Stimulated activated CD8-positive, alpha-beta memory T cell treated with anti-CD3 and anti-CD28 coated beads, Interleukin-15, amount 100 ng/mL, for 4 hours (primary cell): ENCODE results near the gene WDR27.
"Not testable (repeated sequence)": the region's sequence is repeated elsewhere in the genome, so short reads cannot be mapped to it uniquely, and the experiment has no call there.

Experiments
- DNase-seq, 2 donors: peaks; one replicate each; pipeline ENCODE4 v3.0.0-alpha.2; 2020; ENCODE audit warnings: low read depth in 2 of 2

Gene WDR27

GRCh38 chr6:169661391-169661756 lies 40.5 kb downstream of the WDR27 start:
- no peak for DNase-seq

DNA sequence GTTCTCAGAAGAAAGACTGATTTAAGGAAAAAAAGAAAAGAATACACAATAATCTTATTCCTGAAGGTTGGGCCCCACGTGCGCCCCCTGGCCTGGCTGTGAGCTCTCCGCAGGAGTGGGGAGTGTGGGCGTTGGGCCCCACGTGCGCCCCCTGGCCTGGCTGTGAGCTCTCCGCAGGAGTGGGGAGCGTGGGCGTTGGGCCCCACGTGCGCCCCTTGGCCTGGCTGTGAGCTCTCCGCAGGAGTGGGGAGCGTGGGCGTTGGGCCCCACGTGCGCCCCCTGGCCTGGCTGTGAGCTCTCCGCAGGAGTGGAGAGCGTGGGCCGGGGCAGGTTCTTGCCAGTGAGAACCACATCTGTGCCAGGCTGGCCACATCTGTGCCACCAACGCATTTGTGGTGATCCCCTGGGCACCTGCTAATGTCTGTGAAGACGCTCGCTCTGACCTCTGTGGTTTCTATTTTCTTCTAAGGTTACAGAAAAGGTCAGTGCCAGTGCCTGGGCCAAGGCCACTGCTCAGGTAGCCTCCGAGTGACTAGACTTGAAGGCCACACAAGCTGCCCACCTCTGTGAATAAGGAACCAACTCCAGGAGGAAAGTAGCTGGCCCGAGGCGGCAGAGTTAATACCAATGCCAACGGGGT lies 41.0 kb downstream of the WDR27 start:
- DNase-seq: no peak

- no peak for DNase-seq
Observed at GRCh38 chr6:169659820-169660610, 41.8 kb downstream of the WDR27 start.

GRCh38 chr6:169657284-169657610 lies 44.6 kb downstream of the WDR27 start:
- DNase-seq: no peak

- DNase-seq: no peak
Observed at GRCh38 chr6:169656546-169657283, 45.1 kb downstream of the WDR27 start.

- DNase-seq: peak; percentile 32 to 51
Observed at GRCh38 chr6:169654598-169655391, 47.0 kb downstream of the WDR27 start.

DNA sequence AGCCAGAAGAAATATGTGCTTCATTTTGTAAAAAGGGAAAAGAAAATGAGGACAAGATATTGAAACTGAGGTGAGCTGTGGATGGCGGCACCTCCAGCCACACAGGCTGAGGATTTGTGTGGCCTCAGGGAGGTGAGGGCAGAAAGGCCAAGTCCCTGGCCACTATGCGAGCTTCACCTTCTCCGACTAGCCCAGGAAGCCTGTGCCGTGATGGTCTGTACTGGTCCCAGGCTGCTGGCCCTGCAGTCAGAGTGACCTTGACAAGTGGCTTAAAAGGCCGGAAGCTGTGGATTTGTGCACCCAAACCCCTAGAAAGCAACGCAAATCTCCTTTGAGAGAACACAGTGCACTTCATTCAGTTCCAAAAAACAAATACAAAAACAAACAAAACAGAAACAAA lies 48.1 kb downstream of the WDR27 start:
- DNase-seq: no peak

GRCh38 chr6:169652896-169653295 lies 48.9 kb downstream of the WDR27 start:
- no peak for DNase-seq

DNA sequence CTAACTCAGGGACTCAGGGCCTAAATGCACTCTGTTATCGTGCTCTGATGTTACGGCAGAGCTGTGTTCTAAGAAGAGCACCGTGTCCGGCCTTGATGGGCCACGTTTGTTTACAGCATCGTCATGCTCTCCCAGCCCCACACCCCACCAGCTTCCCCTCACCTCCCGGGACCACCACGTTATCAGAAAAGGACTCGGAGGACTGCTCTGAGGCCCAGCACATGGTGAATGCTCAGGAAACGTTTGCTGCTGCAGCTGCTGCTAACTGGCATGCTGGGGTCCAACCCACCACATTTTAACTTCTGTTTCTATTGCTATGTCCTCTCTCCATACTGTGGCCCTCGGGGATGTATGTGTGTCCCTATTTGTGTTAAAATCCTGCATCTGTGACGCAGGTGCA lies 50.3 kb downstream of the WDR27 start:
- no peak for DNase-seq

DNA sequence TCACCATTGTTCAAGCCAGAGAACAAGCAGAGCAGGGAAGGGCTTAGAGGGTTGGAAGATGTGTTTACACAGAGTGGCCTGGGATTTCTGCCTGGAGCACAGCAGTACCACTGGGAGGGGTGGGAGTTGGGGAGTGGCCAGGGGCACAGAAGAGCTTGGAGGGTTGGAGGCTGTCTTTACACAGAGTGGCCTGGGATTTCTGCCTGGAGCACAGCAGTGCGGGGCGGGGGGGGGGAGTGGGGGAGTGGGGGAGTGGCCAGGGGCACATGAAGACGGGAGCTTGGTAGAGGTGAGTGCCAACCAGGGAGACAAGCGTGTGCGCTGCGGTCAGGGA lies 50.9 kb downstream of the WDR27 start:
- DNase-seq: no peak

GRCh38 chr6:169650241-169650958 lies 51.4 kb downstream of the WDR27 start:
- DNase-seq: no peak

DNA sequence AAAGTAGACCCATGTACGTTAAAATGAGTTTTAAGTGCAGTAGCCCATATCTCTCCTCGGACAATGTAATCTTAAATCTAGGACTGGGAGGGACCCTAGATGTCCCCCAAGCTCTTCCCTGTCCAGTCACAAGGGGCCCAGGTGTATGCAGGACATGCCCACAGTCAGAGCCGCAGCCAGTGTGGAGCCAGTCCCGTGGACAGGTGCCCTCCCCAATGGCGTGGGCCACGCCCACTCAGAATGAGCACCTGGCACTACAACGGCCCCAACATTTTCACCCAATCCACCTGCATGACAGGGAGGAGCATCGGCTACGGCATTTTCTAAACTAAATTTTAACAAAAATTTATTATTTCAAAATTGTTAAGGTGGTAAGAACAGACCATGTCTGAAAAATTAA lies 53.2 kb downstream of the WDR27 start:
- DNase-seq: no peak

GRCh38 chr6:169648092-169648491 lies 53.7 kb downstream of the WDR27 start:
- no peak for DNase-seq

DNA sequence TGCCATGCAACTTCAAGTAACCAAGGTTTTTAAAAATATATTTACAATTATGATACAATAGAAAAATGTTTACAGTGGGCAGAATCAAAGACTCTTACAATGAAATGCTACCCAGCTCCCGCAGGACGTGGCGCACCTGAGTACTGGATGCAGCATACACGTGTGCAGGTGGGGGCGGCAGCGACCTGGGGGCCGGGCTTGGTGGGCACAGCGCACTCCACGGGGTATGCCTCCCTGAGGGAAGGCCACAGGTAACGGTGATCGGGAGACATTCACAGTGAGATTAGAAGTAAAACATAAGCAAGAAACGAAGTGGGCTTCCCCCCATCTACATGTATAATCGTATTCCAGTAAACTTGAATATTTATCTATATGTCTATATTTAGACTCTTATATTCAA lies 54.2 kb downstream of the WDR27 start:
- DNase-seq: no peak

DNA sequence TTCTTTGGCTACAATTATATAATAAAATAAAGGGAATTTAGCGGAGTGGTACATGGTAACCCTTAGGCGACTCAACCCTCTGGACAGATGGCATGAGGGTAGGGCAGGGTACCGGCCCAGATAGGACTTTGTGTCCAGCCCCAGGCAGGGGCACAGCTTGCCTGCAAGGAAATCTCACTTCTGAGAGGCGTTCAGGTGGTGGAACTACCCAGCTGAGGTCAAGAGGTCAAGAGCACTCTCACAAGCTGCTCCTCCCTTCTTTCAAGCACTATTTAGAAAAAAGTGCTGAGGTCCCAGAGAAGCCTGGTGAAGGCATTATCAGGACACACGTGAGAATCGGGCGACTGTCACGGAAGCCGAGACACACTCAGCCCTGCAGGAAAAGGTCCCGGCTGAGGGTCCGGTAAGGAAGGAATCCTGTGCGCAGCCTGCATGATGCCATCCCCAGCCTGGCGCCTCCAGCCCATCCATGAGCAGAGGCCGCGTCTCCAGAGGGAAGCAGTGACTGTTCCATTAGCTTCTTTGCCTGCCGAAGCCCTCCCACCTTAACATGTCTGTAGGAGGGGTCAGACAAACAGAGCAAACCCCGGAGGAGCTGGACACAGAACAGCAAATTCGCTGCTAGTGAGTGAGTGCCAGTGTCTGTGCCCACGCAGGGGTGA lies 54.8 kb downstream of the WDR27 start:
- no peak for DNase-seq

DNA sequence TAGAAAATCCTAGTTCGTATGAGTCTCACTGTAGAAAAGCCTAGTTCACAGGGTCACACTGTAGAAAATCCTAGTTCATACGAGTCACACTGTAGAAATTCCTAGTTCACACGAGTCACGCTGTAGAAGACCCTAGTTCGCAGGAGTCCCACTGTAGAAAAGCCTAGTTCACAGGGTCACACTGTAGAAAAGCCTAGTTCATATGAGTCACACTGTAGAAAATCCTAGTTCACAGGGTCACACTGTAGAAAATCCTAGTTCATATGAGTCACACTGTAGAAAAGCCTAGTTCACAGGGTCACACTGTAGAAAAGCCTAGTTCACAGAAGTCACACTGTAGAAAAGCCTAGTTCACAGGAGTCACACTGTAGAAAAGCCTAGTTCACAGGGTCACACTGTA lies 56.4 kb downstream of the WDR27 start:
- not testable (repeated sequence) for DNase-seq

DNA sequence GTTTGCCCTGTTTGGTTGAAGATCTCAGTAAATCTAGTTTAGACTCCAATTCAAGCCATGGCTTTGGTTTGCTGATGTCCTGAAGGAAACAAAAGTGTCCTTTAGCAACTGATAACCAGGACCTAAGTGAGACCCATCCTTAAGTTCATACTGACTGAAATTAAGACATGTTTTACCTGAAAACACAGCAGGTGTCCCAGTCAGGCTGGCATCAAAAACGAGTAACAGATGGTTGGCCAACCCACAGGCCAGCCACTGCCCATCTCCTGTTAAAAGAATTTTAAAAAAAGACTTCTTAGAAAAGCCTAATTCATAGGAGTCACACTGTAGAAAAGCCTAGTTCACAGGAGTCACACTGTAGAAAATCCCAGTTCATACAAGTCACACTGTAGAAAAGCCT lies 58.3 kb downstream of the WDR27 start:
- DNase-seq: no peak

DNA sequence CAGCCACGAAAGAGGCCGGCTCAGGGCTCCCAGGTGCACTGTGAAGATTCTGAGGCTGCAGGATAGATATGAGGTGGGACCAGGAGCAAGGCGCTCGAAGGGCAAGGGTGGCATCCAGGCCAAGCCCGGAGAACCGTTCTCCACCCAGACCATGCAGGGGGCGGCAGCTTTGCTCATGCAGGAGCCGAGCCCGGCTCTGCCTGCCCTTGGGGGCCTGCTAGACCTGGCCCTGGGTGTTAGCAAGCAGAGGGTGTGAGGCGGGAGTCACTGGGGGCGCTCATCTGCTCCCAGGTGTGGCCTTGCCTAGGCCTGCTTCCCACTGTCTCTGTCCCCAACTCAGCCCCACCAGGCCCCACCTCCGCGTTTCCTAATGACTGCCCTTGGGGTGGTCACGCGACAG lies 59.4 kb downstream of the WDR27 start:
- DNase-seq: no peak

GRCh38 chr6:169641461-169642085 lies 60.3 kb downstream of the WDR27 start:
- DNase-seq: no peak

DNA sequence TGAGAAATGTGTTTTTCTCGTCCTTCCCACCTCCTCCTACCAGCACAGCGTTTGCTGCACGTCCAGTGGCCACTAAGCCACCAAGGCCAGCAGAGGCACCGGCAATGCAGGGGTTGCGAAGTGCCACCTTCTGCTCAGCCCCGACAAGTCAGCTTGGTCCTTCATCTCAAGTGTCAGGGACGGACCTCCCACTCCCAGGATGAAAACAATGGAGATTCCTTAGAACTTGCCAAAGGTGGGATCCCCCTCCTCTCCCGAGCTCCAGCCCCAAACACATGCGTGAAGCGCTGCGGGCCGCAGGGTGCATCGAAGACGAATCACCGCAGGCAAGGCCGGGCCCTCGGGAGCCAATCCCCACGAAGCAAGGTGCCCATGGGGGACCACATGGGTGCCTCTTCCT lies 60.8 kb downstream of the WDR27 start:
- no peak for DNase-seq

GRCh38 chr6:169640351-169640852 lies 61.4 kb downstream of the WDR27 start:
- no peak for DNase-seq
